Kidney epithelial cell (primary cell): Measurements from ENCODE around the gene MYB. TPM values are rescaled to one million over a fixed set of nuclear protein-coding genes. Genes with fewer than 3 reads are reported as not detected.
A peak's percentile ranks its signal among the peaks of the same experiment; 100 is the strongest.

ENCODE experiments used
- DNase-seq: peaks from one replicate; pipeline ENCODE4 v3.0.0-alpha.2; 2010; ENCODE audit warnings: low read depth
- H3K27me3 ChIP-seq: 2 replicates; pipeline ENCODE4 v1.6.0; 2011; ENCODE audit warnings: low read length; ENCODE audit not compliant: control insufficient read depth, insufficient read depth
- H3K36me3 ChIP-seq: 2 replicates; pipeline ENCODE4 v1.5.1; 2011; ENCODE audit warnings: low read length; ENCODE audit not compliant: control insufficient read depth, insufficient read depth
- H3K4me3 ChIP-seq: 2 replicates; pipeline ENCODE4 v1.5.1; 2011; ENCODE audit warnings: low read depth, mild to moderate bottlenecking, control low read depth, low read length
- CTCF ChIP-seq: IDR thresholded peaks from 2 replicates; pipeline ENCODE4 v1.5.1; 2011; ENCODE audit warnings: mild to moderate bottlenecking, moderate library complexity, low read length, control low read depth, inconsistent platforms; ENCODE audit not compliant: insufficient read depth, poor library complexity, severe bottlenecking
- total RNA-seq: library from RNA; depleted of rRNA; stranded (reverse); fragments of >200 nt; gene quantifications from 2 replicates; pipeline ENCODE4 v1.2.3, GENCODE V29; 2015

The MYB gene
- total RNA-seq, 1 donor from 2014 or later: 1.7 TPM

DNA sequence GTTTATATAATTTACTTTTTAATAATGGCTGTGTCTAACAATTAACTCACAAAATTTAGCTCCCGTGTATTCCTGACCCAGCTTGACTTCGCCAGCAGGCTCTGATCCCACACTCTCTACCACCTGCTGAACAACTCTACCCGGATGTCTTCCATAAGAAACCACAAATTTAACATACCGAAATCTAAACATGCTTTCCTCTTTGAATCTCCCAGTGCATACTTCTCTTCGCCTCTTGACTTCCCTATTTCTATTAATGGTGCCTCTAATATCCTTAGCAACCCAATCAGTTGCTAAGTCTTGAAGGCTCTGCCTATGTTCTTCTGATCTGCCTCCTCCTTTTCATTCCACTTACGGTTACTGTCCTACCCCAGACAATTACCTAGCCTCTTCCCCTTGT, 4.6 kb upstream of the MYB start:
- DNase-seq: no peak
- no peaks in the 10 kb centered on the region for H3K36me3 ChIP-seq

DNA sequence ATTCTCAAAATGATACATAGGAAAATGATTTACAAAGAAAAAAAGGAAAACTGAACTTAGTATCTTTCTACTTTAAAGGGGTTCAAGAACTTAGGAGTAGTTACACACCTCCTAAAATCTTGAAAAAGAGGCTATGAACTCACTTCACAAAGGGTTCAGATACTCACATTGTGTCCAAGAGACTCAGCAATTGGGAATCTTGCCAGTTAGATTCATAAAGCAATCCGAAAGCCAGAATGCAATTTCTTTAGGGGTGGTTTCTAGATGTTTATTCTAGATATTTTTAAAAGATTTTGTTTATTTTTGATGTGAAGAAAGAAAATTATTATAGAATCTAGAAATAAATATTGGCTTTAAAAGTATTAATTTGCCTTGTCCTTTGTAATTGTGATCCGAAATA, 1.7 kb upstream of the MYB start:
- no peaks in the 10 kb centered on the region for H3K36me3 ChIP-seq
- DNase-seq: no peak
- H3K27me3 ChIP-seq: peaks cover 4% of the 10 kb centered on the region
- TF ChIP-seq CTCF: no peak
- no peak overlapping the region for H3K4me3 ChIP-seq

More for the DNA sequence above, 4.6 kb upstream of the MYB start:
- no peak for TF ChIP-seq CTCF
- no peak overlapping the region for H3K4me3 ChIP-seq
- H3K27me3 ChIP-seq: no peaks in the 10 kb centered on the region

GRCh38 chr6:135179920-135180541, 1.1 kb upstream of the MYB start:
- H3K4me3 ChIP-seq: peak overlapping the region; percentile 51
- peaks cover 4% of the 10 kb centered on the region for H3K27me3 ChIP-seq
- no peaks in the 10 kb centered on the region for H3K36me3 ChIP-seq
- no peak for TF ChIP-seq CTCF
- no peak for DNase-seq

GRCh38 chr6:135181333-135182070, 394 bp downstream of the MYB start:
- DNase-seq: no peak
- H3K36me3 ChIP-seq: no peaks in the 10 kb centered on the region
- peaks cover 4% of the 10 kb centered on the region for H3K27me3 ChIP-seq
- peak overlapping the region; percentile 51 for H3K4me3 ChIP-seq
- TF ChIP-seq CTCF: no peak

GRCh38 chr6:135182071-135183001, 1.2 kb downstream of the MYB start:
- Histone ChIP-seq H3K27me3 (peaks cover 4% of the 10 kb centered on the region), H3K4me3 (peak overlapping the region; percentile 51), H3K36me3 (no peaks in the 10 kb centered on the region)
- DNase-seq: no peak
- no peak for TF ChIP-seq CTCF
